Measurements from ENCODE around the gene TNK1. TPM values are rescaled to one million over a fixed set of nuclear protein-coding genes. Genes with fewer than 3 reads are reported as not detected.

The TNK1 gene
- total and polyA plus RNA-seq, 12 donors = 1.1 to 4.4 (median 2.1) TPM

DNA sequence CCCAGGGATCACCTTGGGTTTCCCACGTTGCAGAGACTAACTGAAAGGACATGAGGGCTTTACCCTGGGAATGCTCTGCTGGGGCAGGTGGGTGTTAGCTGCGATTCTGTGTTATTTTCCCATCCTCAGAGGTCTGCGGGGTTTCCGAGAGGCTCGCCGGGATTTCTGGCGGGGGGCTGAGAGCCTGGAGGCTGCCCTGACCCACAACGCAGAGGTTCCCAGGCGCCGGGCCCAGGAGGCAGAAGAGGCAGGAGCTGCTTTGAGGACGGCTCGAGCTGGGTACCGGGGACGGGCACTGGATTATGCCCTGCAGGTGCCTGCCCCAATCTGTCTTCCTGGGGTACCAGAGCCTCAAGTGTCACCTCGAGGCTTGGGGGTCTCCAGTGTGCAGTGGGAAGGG lies 37.6 kb upstream of the TNK1 start:
- no peak for ATAC-seq
- WGBS, 2 donors = 71 to 73% methylated on average over 15 of the region's 15 CpGs
- Histone ChIP-seq H3K27ac (no peak overlapping the region), H3K4me1 (peaks cover 0 to 11% (median 0%) of the 10 kb centered on the region in 9 donors), H3K36me3 (peaks cover 0 to 71% (median 0%) of the 10 kb centered on the region in 9 donors), H3K9me3 (no peaks in the 10 kb centered on the region), H3K27me3 (peaks cover 0 to 32% (median 4%) of the 10 kb centered on the region in 7 donors), H3K4me3 (no peak overlapping the region)
- TF ChIP-seq, protein P1, sequence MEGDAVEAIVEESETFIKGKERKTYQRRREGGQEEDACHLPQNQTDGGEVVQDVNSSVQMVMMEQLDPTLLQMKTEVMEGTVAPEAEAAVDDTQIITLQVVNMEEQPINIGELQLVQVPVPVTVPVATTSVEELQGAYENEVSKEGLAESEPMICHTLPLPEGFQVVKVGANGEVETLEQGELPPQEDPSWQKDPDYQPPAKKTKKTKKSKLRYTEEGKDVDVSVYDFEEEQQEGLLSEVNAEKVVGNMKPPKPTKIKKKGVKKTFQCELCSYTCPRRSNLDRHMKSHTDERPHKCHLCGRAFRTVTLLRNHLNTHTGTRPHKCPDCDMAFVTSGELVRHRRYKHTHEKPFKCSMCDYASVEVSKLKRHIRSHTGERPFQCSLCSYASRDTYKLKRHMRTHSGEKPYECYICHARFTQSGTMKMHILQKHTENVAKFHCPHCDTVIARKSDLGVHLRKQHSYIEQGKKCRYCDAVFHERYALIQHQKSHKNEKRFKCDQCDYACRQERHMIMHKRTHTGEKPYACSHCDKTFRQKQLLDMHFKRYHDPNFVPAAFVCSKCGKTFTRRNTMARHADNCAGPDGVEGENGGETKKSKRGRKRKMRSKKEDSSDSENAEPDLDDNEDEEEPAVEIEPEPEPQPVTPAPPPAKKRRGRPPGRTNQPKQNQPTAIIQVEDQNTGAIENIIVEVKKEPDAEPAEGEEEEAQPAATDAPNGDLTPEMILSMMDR (IDR thresholded peaks at IDR 0.05) = no peak
- intact Hi-C loops (cut with DNase I) = no loop called here
- DNase-seq = no peak

- no peak for ATAC-seq
- intact Hi-C loops (cut with DNase I) = loop anchor here in 3 of 10 donors (5.0 kb wide), 2 partner anchors 50 to 65 kb away; partner anchors contain the start of gene SLC2A4 (in 3 of the 3)
- H3K9me3 ChIP-seq = no peaks in the 10 kb centered on the region
- H3K36me3 ChIP-seq = peaks cover 0 to 44% (median 0%) of the 10 kb centered on the region in 9 donors
- H3K4me1 ChIP-seq = peaks cover 2 to 27% (median 21%) of the 10 kb centered on the region in 9 donors
- WGBS, 2 donors = 71 to 73% methylated on average over 18 of the region's 18 CpGs
- H3K4me3 ChIP-seq = no peak overlapping the region
- peaks cover 0 to 11% (median 0%) of the 10 kb centered on the region in 7 donors for H3K27me3 ChIP-seq
- TF ChIP-seq, protein P1 (IDR thresholded peaks at IDR 0.05) = no peak
- H3K27ac ChIP-seq = no peak overlapping the region
- DNase-seq = no peak
Observed at GRCh38 chr17:7346761-7347614, 33.9 kb upstream of the TNK1 start.

- Histone ChIP-seq H3K4me3 (no peak overlapping the region), H3K36me3 (peaks cover 0 to 38% (median 0%) of the 10 kb centered on the region in 9 donors), H3K9me3 (no peaks in the 10 kb centered on the region), H3K4me1 (peaks cover 4 to 33% (median 28%) of the 10 kb centered on the region in 9 donors), H3K27me3 (peaks cover 0 to 3% (median 0%) of the 10 kb centered on the region in 7 donors), H3K27ac (no peak overlapping the region)
- TF ChIP-seq, protein P1 (IDR thresholded peaks at IDR 0.05) = no peak
- 69 to 72% methylated on average over 19 of the region's 19 CpGs for WGBS, 2 donors
- intact Hi-C loops (cut with DNase I) = loop anchor here in 4 of 10 donors (2.0 to 5.0 kb wide), 3 partner anchors 51 to 67 kb away; partner anchors contain the start of gene SLC2A4 (in 4 of the 4)
- DNase-seq (no peak), ATAC-seq (no peak)
Observed at GRCh38 chr17:7347630-7348477, 33.0 kb upstream of the TNK1 start.
